GM04503 (cell line): ENCODE results near the gene CLIC3.

Experiments used
- DNase-seq: peaks from one replicate; pipeline ENCODE4 v3.0.0-alpha.2; 2012; ENCODE audit warnings: low read depth

Gene CLIC3

GRCh38 chr9:136964171-136964689 lies 32.1 kb downstream of the CLIC3 start:
- DNase-seq: no peak

- DNase-seq: no peak
These were observed 32.6 kb downstream of the CLIC3 start for GRCh38 chr9:136963751-136964150.

DNA sequence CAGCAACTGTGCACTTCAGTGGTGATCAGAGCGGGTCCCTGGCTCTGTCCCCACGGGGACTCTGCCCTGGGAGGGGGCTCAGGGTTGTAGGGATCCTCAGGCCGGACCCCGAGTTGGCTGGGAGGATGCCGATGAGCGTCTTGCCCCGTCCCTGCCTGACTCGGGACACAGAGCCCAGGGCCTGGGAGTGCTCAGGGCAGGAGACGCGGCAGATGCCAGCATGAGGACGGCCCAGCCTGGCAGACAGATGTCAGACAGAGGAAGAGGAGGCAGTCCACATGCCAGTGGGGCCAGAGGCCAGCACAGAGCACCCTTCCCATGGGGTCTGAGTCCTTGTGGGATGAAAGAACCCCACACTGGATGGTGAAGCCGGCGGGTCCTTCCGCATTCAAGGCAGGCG lies 33.0 kb downstream of the CLIC3 start:
- DNase-seq: no peak

DNA sequence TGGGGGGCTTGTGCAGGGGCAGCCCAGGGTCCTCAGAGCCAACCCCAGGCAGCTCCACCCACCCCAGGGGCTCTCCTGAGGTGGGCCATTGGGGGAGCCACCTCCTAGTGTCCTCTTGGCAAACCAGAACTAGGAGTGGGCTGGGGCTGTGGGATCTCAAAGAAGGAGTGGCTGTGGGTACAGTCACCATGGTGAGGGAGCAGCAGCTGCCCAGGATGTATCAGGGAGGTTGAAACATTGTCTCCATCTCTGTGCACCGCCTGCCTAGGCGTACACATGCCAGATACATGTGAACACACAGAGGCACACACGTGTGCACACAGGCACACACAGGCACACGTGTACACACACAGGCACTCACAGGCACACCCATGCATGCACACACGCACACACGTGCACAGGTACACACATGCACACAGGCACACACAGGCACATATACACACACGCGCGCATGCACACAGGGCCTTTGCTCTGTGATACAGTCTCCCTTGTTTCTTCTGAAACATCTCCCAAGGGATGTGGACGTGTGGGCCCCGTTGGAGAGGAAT lies 33.6 kb downstream of the CLIC3 start:
- no peak for DNase-seq

DNA sequence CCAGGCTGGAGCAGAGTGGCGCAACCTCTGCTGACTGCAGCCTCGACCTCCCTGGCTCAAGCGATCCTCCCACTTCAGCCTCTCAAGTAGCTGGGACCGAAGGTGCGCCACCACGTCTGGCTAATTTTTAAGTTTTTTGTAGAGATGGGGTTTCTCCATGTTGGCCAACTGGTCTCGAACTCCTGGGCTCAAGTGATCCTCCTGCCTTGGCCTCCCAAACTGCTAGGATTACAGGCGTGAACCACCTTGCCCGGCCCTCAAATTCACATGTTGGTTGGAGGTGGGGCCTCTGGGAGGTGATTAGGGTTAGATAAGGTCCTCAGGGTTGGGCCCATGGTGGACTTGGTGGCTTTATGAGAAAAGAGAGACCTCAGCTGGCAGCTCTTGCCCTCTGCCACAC lies 34.2 kb downstream of the CLIC3 start:
- no peak for DNase-seq

DNA sequence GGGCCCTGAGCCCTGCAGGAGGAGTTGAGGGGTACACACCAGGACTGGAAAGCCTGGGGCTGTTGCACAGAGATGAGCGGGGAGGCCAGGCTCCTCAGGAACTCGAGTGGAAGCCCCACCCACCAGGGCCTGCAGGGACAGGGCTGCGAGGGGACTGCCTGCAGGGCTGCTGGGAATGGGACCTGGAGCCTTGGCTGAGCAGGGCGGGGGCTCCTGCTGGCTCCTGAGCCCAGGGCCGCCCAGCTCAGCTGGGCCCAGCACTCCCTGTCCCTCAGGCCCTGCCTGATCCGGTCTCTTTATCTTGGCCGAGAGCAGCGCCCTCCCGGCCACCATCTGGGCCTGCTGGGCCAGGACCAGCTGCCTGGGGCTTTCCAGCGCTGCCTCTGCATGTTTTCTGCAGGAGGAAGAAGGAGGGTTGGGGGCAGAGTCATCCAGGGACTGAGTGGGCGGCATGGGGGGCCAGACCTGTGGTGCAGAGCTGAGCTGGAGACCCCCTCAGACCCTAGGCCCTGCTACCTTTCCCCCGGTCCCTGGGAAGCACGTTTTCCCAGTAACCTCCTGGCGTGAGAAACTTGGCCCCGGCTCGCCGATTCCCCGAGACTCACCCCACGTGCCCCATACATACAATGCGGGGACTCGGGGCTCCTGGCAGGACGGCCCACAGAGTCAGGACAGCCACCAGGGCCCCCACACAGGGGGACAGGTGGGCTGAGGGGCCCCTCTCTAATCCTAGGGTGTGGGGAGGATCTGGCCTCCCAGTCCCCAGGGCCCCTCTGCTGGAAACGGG lies 34.9 kb downstream of the CLIC3 start:
- no peak for DNase-seq

GRCh38 chr9:136960938-136961275 lies 35.5 kb downstream of the CLIC3 start:
- no peak for DNase-seq

DNA sequence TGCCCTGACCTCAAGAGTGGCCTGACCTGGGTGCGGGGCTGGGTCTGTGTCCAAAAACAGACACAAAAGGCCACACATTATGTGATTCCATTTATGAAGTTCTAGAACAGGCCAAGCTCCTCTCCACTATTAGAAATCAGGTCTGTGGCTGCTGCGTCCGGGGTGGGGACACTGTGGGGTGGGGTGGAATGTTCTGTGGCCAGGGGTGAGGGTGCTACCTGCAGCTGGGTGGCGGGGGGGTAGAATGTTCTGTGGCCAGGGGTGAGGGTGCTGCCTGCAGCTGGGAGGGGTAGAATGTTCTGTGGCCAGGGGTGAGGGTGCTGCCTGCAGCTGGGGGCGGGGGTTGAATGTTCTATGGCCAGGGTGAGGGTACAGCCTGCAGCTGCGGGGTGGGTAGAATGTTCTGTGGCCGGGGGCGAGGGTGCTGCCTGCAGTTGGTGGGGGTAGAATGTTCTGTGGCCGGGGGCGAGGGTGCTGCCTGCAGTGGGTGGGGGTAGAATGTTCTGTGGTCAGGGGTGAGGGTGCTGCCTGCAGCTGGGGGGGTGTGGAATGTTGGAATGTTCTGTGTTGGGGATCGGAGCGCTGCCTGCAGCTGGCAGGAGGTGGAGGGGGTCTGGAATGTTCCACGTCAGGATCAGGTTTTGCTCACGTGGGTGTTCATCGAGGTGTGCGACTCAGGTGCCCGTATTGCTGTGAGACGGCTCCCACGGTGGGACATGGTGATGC lies 36.0 kb downstream of the CLIC3 start:
- DNase-seq: no peak

- no peak for DNase-seq
These were observed 37.2 kb downstream of the CLIC3 start for GRCh38 chr9:136958898-136959850.

DNA sequence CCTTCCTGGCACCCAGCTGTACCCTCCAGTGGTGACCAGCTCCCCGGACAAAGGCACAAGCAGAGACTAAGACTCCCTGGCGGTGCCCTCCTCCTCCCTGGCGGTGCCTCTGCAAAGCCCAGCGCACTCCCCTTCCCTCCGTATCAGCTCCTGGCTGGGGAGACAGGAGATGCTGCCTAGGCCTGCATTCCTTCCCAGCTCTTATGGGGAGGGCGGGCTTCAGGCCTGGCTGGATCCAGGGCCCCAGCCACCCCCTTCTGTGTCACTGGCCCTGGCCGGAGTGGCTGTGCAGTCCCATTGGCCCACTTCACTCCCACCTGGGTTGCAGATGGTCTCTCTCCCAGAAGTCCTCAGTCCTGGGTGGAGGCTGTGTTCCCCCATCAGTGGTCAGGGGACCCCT lies 37.9 kb downstream of the CLIC3 start:
- no peak for DNase-seq

DNA sequence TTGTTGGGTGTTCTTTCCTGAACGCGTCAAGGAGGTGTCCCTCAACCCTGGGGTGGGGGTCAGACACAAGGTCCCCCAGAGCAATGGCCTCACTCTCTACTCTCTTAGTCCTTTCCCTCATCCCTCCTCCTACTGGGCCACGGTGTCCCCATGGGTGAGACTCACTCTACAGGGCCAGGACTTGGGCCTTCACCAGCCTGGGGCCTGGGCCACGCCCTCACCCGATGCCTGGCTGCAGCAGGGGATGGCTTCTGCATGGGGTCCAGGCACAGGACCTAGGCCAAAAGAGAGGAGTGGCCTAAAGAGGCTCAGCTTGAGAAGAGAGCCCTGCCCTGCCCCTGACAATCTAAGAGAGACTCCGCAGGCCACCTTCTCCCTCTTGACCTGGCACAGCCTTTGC lies 38.5 kb downstream of the CLIC3 start:
- no peak for DNase-seq

DNA sequence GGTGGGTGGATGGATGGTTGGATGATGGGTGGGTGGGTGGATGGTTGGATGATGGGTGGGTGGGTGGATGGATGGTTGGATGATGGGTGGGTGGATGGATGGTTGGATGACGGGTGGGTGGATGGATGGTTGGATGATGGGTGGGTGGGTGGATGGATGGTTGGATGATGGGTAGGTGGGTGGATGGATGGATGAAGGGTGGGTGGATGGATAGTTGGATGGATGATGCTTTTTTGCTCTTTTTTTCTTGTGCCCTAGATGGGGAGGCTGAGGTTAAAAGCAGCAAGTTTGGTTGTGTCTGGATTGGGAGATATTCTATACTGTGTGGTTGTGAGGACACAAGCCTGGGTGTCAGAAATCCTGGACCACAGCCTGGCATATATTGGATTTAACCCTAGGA lies 38.9 kb downstream of the CLIC3 start:
- no peak for DNase-seq

- DNase-seq: no peak
These were observed 39.8 kb downstream of the CLIC3 start for GRCh38 chr9:136956604-136957003.

DNA sequence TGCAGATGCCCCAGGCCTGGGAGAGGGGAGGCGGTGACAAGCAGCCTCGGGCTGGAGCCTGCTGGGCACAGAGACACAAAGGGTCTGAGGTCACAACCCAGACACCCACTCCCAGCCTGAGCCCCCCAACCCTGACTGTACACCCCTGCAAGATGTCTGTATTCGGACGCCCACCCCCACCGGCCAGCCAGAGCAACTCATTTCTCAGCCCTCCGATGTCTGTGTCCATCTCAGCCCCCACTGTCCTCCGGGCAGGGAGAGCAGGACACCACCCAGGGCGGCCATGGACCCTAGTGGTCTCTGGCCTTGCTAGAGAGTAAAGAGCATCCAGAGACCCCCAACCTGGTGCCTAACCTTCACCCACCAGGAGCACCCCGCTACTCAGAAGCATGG lies 40.4 kb downstream of the CLIC3 start:
- no peak for DNase-seq

DNA sequence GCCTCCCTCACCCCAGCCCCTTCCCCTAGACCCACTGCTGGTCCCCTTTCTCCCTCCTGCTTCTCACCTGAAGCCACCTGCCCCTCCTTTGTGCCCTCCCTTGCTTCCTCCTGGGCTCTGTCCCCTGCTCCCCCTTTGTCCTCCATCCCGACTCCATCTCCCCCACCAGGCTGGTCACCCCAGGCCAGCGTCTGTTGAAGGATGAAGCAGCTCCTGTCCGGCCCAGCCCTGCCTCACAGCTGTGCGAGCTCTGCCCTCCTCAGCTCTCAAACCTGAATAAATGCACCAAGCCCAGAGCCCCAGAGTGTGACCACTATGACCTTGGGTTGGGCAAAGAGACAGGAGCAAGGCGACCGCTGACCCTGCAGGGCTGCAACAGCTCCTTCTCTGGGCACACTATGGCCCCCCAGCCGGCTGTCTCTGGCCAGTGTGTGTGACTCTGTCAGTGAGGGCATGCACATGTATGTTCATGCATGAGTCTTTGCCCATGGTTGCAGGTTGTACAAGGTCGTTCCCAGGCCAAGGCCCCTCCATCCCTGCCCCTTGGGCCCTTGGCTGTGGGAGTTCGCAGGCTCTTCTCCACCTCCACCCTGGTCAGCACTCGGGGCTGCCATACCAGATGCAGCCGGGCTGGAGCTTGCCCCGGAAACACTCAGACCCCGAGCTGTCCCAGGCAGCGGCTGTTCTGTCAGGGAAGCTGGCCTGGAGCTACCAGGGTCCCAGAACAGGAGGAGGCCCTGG lies 41.0 kb downstream of the CLIC3 start:
- no peak for DNase-seq

- no peak for DNase-seq
These were observed 41.9 kb downstream of the CLIC3 start for GRCh38 chr9:136954270-136955083.

DNA sequence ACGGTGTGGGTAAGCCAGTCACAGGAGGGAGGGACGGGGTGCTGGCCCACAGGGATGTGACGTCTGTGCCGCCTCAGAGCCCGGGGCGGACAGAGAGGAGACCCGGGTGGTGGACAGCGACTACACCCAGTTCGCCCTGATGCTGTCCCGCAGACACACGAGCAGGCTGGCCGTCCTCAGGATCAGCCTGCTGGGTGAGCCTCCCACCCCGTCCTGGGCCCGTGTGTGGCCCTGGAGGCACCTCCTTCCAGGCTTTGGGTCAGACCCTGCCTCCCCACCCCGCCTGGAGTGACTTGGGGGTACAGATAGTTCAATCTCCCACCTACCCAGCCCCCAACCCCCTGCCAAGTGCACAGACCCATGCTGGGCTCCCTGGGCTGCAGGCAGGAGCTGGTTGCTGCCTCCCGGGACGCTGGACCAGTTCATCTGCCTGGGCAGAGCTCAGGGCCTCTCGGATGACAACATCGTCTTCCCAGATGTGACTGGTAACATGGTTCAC lies 42.5 kb downstream of the CLIC3 start:
- DNase-seq: no peak

DNA sequence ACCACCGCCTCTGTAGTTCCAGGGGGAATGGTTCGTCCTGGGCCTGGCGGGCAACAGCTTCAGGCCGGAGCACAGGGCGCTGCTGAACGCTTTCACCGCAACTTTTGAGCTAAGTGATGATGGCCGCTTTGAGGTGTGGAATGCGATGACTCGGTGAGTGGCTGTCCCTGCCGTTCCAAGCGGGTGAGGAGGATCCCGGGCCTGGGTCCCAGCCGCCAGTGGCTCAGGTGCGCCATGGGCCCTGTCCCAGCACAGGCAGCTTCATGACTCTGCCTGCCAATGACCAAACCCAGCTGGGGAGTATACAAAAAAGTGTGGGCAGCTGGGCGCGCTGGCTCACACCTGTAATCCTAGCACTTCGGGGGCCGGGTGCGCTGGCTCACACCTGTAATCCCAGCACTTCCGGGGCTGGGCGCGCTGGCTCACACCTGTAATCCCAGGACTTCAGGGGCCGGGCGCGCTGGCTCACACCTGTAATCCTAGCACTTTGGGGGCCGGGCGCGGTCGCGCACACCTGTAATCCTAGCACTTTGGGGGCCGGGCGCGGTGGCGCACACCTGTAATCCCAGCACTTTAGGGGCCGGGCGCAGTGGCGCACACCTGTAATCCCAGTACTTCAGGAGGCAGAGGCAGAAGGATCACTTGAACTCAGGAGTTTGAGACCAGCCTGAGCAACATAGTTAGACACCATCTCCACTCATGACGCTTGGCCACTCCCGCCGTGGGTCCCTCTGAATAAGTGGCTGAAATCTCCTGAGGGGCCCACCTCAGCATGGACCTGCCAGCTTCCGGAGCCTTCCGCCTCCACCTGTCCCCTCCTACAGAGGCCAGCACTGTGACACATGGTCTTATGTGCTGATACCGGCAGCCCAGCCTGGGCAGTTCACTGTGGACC lies 43.2 kb downstream of the CLIC3 start:
- DNase-seq: no peak

DNA sequence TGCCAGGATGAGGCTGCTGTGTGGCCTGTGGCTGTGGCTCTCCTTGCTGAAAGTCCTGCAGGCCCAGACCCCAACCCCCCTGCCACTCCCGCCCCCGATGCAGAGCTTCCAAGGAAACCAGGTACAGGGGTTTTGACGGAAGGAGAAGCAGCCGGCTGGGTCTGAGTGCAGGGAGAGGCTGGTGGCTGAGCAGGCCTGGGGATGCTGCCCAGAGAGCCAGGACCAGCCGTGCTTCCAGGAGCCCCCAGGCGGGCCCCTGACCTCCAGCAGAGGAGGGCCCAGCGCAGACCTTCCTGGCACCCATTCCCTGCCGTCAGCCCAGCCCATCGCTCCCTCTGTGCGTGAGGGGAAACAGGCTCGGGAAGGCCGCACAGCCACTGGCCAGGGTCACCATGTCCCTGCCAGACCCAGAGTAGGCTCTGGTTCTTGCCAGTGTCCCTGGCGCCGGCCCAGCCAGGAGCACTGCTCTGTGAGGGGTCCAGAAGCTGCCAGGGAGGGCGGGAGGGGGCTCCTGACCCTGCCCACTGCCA lies 44.0 kb downstream of the CLIC3 start:
- no peak for DNase-seq
